Spleen (tissue), 7 donors: ENCODE data around the gene CIZ1.

Experiments used
- POLR2AphosphoS5 ChIP-seq, 3 donors: sonication (generic); formaldehyde crosslinking; IDR thresholded peaks; one replicate each; pipeline ENCODE4 v1.5.1; 2017; ENCODE audit warnings: antibody characterized with exemption in 3 of 3
- TF ChIP-seq, protein P1 (sequence below), 11 experiments: fragments of 200-600 bp in 7 of 11; fragments of 450-650 bp in 4 of 11; sonication (generic) in 4 of 11; IDR thresholded peaks in 8 of 11; conservative IDR thresholded peaks in 3 of 11; 1 replicate in 7 of 11; 2 replicates in 4 of 11; pipeline versions ENCODE4 v1.4.0 to v1.8.0; 2016 to 2021; ENCODE audit warnings: antibody characterized with exemption in 11 of 11, inconsistent platforms in 4 of 11, mild to moderate bottlenecking in 1 of 11
- donor health status: DM: no; HTN: no; CAD: no; lungs with moderate emphysema.
- donor health status: DM: no; HTN: no; CAD: no.
- donor health status: DM: no; HTN: no; CAD: no.

DNA sequence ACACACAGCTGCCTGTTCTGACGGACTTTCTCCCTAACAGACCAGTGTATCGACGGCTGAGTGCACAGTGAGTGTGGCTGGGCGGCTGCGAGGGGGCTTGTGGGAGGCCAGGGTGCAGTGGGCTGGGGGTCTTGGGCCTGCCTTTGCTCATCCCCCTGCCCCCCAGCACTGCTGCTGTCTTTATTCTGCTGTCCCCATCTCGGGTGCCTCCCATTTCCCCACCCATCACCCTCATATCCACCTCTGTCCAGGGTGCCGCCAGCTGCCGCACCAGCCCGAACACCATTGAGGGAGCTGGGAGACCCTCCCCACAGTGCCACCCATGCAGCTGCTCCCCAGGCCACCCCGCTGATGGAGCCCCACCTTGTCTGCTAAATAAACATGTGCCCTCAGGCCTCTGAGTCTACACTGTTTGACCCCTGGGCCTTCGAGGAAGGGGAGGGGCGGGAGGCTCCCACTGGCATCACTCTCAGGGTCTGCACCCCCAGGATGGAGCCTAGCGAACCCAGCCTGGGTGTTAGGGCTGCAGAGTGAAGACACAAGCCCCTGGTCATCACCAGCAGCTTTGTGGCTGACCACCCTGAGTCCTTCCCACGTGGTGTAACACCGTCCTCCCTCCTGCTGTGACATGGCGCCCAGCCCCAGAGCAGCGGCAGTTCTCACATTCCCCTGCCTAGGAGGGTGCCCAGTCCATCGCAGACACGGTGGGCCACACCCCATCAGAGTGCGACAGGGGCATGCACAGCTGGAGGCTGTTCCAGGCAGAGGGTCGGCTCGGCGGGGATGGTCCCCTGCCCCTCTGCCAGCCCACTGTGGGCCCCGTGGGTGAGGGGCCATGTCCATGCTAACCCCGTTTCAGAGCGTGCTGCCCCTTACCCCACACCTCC, 38.1 kb downstream of the CIZ1 start:
- TF ChIP-seq, protein P1, sequence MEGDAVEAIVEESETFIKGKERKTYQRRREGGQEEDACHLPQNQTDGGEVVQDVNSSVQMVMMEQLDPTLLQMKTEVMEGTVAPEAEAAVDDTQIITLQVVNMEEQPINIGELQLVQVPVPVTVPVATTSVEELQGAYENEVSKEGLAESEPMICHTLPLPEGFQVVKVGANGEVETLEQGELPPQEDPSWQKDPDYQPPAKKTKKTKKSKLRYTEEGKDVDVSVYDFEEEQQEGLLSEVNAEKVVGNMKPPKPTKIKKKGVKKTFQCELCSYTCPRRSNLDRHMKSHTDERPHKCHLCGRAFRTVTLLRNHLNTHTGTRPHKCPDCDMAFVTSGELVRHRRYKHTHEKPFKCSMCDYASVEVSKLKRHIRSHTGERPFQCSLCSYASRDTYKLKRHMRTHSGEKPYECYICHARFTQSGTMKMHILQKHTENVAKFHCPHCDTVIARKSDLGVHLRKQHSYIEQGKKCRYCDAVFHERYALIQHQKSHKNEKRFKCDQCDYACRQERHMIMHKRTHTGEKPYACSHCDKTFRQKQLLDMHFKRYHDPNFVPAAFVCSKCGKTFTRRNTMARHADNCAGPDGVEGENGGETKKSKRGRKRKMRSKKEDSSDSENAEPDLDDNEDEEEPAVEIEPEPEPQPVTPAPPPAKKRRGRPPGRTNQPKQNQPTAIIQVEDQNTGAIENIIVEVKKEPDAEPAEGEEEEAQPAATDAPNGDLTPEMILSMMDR (IDR thresholded peaks at IDR 0.05 in 8 of 11, conservative IDR thresholded peaks at IDR 0.05 in 3 of 11), result no peak
- TF ChIP-seq POLR2AphosphoS5 (IDR thresholded peaks at IDR 0.05), result no peak
